Stromal cell of bone marrow (primary cell): ENCODE measurements around the gene FRMPD4.
A peak's percentile ranks its signal among the peaks of the same experiment; 100 is the strongest.

Source experiments
- DNase-seq: peaks from one replicate; pipeline ENCODE4 v3.0.0-alpha.2; 2012; ENCODE audit warnings: low read depth

FRMPD4 gene

DNA sequence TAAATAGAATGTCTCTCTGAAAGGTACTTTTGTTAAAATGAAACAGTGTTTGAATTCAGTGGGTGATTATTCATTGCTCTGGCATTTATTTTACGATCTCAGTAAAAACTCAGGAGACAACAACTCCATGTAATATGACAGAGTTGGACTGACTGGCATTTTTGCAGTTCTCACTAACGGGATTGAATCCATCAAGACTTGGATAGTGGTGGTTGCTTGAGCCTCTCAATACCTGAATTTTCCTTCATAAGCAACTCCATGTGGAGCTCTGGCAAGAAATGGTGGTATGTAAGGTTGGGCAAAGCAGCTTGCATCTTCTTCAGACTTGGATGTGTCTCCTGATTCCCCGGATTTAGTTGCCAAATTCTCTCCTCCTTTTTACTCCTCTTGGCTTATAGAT, 72.7 kb downstream of the FRMPD4 start:
- DNase-seq = peak; percentile 18

DNA sequence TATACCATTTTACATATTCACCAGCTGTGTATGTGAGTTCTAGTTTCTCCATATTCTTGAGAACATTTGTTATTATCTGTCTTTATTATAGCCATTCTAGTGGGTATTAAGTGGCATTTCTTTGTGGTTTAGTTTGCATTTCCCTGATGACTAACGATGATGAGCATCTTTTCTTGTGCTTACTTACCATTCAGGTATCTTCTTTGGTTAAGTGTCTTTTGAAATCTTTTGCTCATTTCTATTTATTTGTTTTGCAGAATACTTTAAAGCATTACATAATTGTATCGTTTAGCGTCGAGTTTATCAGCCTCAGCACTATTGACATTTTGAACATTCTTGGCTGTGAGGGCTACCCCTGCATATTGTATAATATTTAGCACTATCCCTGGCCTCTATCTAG, 85.4 kb downstream of the FRMPD4 start:
- no peak for DNase-seq

DNA sequence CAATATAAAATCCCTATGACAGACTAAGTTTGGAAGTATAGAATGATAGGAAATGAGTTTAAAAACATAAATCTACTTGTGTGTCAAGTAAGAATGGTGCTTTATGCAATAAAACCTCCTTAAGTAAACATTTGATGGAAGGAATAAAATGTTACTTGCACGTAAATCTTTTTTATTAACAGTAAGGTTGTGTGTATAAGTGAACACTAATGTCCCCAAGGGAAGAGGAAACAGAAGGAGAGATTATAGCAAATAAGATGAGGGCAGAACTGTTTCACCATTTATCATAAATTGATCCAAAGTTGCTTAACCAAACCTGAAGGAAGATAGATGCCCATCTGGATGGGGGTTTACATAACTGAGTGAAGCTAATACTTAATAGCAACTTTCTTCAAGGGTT, 86.8 kb downstream of the FRMPD4 start:
- no peak for DNase-seq

DNA sequence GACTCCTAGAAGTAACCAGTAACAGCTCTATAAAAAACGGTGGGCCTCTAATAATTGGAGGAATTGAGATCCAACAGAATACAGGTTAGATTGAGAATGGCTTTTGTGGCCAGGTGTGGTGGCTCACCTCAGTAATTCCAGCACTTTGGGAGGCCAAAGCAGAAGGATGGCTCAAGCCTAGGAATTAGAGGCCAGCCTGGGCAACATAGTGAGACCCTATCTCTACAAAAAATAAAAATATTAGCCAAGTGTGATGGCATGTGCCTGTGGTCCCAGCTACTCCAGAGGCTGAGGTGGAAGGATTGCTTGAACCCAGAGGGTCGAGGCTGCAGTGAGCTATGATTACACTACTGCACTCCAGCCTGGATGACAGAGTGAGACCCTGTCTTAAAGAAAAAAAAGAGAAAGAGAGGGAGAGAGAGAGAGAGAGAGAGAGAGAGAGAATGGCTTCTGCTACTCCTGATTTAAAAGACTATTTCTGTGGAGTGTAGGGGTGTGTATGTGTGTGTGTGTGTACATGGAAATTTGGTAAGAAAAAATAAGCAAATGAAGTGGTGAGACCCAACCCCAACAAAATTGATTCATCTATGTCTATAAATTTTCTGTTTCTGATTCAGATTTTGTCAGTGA, 89.3 kb downstream of the FRMPD4 start:
- no peak for DNase-seq

DNA sequence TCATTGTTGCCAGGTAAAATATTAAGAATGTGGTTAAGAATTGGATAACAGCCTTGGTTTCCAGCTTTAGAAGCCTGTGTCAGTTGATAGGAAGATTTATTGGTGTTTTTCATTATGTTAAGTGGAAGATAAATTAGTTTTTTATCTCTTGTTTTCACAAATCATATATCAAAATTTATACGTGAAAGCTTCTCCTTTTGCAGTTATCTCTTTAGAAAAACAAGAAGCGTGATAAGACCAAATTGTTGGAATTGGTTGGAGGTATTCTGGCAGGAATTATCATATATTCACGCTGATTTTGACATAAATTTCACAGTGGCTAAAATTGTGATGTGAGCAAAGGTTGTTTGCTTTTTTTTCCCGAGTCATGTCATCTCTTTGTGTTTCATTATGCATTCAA, 90.6 kb downstream of the FRMPD4 start:
- DNase-seq = no peak

DNA sequence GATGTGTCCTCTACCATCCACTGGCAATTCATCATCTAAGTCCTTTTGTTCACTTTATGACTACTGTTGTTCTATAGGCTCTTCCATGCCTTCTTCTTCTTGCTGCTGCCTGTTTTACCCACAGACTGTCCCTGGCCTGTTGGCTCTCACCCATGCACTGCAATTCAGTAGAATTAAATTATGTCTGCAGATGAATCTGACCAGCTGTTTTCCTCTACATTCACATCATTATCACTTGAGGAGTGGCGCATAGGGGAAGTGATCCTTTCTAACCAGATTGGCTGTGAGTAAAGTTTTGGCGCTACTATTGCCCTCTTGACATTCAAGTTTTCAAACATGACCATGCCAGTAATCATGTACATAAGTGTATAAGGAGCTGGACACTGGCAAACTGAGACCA, 91.7 kb downstream of the FRMPD4 start:
- DNase-seq = no peak

DNA sequence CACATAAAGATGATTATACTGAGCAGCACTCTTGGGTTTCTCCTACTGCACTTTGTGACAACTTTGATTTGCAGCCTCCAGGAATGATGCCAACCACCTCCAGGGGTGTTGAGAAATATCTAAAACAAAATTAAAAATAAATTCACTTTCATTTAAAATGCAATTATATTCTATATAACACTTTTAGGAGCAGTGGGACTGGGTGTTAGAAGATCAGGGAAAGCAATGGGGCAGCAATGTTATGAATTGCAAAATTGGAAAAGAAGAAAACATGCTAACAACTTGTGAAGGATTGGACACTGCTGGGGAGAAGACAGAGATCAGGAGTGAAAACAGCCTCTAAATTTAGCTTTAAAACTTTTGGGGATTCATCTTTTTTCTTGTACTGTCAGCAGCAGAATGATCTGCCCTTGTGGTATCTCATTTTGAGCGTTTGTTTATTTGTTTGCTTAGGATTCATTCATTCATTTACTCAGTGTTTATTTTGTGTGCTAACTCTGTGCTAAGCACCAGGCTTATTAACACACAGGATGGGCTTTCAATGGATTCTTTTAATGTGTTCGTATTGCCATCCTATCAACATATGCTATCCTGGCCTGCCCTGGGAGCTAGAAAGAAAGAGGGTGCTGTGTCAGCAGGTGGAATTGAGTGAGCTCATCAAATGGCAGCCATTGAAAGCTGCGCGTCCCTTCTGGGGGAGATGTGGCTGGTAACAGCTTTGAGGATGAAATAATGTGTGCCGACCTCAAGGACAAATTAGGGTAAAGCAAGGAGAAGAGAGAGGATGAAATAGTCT, 96.5 kb downstream of the FRMPD4 start:
- no peak for DNase-seq

DNA sequence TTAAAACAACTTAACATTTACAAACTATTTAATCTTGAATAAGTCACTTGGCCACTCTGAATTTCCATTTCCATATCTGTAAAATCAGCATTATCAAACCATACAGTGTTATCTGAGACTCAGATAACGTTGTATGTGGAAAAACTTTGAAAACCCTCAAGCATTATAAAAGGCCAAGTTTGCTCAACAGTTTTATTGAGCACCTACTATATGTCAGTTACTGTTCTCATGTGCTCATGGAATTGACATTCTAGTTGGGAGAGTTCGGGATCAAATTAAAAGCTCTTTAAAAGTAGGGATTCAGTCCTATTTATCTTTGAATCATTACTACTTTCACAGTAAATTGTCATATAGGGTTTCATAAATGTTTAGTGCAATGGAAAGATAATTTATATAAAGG, 97.9 kb downstream of the FRMPD4 start:
- DNase-seq = no peak

DNA sequence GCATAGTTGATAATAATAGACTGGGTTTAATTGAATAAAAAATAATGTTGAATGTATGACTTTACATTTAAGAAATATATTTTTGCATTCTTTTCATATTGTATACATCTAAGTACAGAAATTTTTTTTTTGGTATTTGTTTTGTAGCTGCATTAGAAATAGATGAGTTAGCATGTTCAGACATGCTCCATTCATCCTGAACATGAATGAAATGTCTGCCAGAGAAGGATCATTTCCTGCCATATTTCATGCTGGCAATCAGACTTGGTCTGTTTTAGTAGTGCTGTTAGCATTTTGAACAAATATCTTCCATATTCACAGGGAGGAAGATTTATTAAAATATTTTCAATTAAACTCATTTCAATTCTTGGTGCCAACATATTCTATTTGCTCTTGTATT, 98.9 kb downstream of the FRMPD4 start:
- DNase-seq = no peak

DNA sequence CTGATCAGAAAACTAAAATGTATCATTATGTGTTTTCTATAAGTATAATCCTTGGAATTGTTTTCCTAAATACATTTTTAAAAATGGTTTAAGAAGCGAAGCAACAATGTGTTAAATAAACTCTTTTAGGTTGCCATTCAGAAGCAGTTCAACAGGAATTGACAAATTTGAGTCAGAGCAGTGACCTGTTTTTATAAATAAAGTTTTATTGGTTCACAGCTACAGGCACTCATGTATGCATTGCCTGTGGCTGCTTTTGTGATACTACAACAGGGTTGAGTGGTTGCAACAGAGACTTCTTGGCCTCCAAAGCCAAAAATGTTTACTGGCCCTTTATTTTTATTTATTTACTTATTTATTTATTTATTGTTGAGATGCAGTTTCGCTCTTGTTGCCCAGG, 99.5 kb downstream of the FRMPD4 start:
- no peak for DNase-seq

DNA sequence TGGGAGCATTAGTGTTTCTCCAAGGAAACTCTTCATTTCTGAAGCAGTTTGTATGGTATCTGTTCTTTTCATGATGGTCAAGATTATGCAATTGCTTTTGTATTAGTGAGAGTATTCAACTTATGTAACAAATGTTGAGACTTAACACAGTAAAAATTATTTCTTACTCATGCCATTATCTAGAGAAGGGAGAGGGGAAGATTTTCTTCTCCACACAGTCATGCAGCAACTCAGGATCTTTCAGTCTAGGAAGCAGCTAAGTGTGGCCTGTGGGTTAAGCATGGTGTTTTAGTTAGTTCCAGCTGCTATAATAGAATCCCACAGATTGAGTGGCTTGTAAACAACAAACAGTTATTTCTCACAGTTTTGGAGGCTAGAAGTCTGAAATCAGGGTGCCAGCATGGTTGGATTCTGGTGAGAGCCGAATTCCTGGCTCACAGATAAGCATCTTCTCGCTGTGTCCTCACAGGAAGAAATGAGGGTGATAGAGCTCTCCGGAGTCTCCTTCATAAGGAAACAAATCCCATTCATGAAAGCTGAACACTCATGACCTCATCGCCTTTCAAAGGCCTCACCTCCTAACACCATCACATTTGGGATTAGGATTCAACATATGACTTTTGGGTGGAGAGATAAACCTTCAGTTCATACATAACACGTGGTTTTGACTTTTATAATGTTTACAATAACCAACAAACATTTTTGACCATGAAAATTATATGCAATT, 101.2 kb downstream of the FRMPD4 start:
- peak; percentile 6 for DNase-seq

DNA sequence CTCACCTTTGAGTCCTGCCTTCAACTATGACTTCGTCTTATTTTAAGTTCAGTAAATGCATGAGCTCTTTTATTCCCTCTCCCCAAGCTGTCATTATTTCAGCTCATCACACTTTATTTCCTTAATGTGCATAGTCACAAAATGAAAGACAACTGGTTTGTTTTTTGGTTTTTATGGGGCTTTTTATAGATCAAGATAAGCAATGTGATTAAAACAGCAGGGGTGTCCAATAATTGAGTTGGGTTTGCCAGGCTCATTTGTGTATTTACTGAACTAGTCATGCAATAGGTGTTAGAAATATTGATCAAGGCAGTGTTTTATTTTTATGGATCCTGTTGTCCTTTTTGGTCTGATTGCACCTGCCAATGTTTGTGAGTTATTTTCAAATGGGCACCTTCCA, 102.2 kb downstream of the FRMPD4 start:
- no peak for DNase-seq

DNA sequence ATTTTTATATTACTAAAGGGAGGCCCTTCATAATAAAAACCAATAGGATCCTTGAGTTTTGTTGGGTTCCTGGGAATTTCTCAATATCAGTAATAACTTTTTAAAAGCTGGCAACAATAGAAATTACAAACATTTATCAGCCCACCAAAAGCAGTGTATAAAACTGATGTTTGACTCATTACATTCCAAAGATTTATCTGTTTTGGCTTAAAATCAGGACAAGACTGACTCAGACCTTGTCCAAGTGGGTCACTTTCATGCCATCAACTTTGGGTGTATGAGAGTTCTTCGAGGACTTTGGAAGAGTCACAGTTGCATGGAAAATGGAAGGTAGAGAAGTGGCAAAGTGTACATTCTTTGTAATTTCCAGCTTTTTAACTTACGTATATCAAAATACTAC, 102.8 kb downstream of the FRMPD4 start:
- DNase-seq = no peak

DNA sequence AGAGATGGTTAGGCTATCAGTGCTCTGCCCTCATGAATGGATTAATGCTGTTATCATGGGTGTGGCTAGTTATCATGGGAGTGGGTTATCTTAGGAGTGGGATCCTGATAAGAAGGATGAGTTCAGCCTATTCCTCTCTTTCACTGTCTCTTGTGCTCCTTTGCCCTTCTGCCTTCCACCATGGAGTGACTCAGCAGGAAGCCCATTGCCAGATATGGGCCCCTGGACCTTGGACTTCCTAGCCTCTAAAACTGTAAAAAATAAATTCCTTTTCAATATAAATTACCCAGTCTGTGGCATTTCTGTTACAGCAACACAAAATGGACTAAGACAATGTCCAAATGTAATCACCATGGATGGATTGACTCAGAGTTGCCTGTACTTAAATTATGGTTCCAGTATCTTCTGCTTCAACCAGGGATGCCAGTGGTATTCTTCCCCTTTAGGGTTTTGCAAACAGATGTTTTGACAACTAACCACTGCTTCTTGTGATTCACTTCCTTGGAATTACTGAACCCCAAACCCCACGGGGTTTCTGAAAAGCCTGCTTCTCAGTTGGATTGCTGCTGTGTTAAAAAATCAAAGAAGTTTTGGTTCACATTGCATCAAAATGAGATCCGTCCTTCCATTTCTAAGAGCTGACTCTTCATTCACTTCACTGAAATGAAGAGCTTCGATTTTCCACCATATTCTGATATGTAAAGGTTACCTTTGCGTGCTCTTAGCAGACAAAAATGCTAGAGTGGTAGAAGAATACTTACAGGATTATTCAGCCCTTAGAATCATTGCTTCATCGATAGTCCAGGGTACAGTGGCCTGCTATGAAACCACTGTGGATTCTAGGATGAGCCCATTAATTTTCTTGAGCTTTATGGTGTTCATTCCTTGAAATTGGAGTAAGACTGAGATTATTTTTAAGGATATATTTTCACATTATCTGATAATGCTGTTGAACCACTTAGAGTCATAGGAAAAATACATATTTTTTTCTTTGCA, 107.7 kb downstream of the FRMPD4 start:
- peak; percentile 83 for DNase-seq

DNA sequence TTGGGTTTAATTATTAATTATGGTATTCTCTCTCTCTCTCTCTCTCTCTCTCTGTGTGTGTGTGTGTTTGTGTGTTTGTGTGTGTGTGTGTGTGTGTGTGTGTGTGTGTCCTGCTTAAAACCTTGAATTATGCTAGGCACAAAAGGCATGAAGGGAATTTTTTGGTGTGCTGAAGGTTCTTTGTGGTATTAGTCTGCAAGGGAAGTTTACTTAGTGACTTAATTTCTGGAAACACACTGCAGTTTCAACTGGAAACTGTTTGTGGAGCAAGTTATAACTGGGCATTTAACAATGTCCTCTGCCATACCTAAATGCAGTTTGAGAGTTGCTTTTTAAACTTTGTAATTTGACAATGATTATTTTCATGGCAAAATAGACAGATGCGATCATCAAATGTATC, 111.7 kb downstream of the FRMPD4 start:
- DNase-seq = no peak

DNA sequence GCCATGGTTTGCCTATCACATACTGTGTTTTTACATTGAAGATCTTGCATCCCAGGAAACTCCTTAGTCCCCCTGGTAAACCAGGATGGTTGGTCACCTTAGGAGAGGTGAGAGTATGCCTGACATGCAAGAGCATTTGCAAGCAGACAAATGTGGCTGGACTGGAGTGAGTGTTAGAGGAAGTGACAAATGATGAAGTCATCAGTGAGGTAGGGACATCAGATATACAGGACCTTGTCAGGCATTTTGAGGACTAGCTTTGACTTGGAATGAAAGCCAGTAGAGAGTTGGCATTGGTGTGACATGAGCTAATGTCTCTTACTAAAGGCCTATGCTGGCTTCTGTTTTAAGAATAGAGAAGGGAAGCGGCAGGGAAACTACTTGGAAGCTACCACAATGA, 124.9 kb downstream of the FRMPD4 start:
- no peak for DNase-seq

DNA sequence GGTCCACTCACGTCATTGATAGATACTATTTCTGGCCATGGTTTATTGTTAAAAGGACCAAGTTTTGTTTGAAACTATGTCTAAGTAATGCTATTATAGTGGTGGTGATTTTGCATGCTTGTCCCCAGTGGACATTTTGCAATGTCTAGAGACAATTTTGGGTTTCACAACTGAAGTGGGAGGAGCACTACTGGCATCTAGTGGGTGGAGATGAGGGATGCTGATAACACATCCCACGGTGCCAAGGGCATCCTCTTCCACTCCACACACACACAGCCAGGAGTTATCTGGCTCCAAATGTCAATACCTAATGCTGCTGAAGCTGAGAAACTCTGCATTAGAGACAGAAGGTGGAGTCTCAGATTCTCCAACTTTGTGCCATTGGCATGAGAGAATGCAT, 131.2 kb downstream of the FRMPD4 start:
- peak; percentile 7 for DNase-seq

DNA sequence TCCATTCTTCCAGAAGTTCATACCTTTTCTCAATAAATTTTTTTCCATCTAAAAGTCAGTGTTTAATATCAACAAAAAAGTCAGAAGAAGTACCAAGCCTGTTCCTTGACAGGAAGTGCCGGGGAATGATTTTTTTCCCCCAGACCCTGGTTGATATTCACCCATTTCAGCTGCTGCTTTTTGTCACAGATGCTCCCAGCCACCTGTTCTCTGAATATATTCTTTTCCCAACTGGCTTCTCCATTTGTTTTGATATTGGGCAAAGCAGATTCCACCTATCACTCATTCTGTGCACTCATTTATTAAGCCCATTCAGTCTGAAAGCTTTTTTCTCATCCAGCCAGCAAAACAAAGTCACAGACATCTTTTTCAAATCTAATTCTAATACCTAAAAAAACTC, 139.9 kb downstream of the FRMPD4 start:
- no peak for DNase-seq

DNA sequence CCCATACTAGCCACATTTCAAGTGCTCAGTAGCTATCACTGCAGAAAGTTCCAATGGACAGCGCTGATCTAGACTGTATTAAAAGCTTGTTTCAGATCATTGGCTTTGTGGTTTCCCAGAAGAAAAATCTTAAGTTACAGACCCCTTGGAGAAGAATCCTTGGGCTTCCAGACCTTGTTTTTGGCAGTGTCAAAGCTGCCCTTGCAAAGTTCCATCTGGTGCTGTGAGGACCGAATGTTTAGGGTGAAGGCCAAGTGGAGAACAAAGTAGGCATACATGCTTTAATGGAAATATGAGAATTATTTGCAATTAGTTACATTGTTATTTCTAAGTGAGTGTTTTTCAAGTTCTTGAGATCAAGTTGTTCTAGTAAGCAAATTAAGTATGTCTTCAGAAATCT, 144.7 kb downstream of the FRMPD4 start:
- DNase-seq = no peak

DNA sequence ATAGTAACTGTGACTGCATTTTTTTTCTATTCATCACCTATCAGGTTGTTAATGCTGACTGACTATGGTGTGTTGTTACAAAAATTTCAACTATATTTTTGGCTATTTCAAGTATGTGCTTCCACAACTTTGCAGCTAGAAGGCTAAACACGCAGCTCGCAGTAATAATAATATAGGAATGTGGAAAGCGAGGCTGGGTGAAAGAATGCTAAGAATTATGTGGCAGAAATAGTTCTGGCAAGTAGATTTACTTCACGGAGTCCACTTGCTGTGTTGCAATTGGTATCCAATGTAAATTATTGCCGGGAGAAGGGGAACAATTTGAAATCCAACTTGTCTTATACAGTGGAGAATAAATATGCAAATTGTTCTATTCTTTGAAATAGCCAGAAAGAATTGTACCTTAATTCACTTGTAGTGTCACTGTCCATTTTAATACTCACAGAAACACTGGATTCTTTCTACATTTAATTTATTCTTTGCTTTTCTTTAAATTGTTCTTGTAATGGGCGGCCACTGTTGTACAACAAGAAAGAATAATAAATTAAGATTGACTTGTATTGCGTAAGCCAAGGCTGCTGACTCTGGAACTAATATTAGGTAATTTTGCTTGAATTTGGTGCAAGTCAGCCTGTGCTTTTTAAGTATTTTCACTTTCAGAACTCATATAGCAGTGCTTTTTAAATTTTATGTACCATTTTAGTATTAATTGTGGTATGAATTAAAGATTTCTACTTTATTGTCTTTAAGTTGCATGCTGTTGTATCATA, 154.9 kb downstream of the FRMPD4 start:
- no peak for DNase-seq

DNA sequence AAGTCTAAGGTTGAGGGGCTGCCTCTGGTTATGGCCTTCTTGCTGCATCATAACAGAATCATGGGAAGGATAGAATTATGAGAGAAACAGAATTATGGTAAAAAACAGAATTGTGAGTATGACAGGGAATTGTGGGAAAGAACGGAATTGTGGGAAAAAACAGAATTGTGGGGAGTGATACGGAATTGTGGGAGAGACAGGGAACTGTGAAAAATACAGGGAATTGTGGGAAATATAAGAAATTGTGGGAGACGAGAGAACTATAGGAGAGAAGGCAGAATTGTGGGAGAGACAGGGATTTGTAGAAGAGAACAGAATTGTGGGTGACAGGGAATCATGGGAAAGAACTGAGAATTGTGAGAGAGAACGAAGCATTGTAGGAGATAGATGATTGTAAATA, 159.1 kb downstream of the FRMPD4 start:
- DNase-seq = no peak
